ENCODE measurements around the gene CHCHD4. TPM values are rescaled to one million over a fixed set of nuclear protein-coding genes. Genes with fewer than 3 reads are reported as not detected.

The CHCHD4 gene
- total and polyA plus RNA-seq, 2 of the 13 experiments (the other 11 are each of a cell fraction or from before 2014, with no cell fraction given): 15.8 to 24.1 TPM

- no peak for TF ChIP-seq ZNF609 (CRISPR knock-in tag; IDR thresholded peaks at IDR 0.05; ENCODE audit: borderline replicate concordance)
- no peak for TF ChIP-seq ZBTB43 (CRISPR knock-in tag; conservative IDR thresholded peaks at IDR 0.05)
- no peak for TF ChIP-seq BATF2 (CRISPR knock-in tag; IDR thresholded peaks at IDR 0.05)
- no peak; the same call in 1 of the 2 replicates for TF ChIP-seq NCOA2 (CRISPR knock-in tag; IDR thresholded peaks at IDR 0.05)
- TF ChIP-seq NCOR1 (IDR thresholded peaks at IDR 0.05; ENCODE audit: borderline replicate concordance, low read length): no peak
- TF ChIP-seq MAX (IDR thresholded peaks at IDR 0.05): peak; percentile 87
- TF ChIP-seq GMEB1 (CRISPR knock-in tag; IDR thresholded peaks at IDR 0.05; ENCODE audit: borderline replicate concordance): no peak
- no peak for TF ChIP-seq CAMTA2 (CRISPR knock-in tag; IDR thresholded peaks at IDR 0.05; ENCODE audit: borderline replicate concordance)
- no peak for TF ChIP-seq ATF7 (IDR thresholded peaks at IDR 0.05)
- TF ChIP-seq ATF7 (CRISPR knock-in tag; IDR thresholded peaks at IDR 0.05): 0 out of 2 replicates have a peak, but pooled peaks have one; percentile 25
- no peak for TF ChIP-seq ELF4 (CRISPR knock-in tag; IDR thresholded peaks at IDR 0.05; ENCODE audit: borderline replicate concordance)
- no peak; the same call in 1 of the 2 replicates for TF ChIP-seq ISL2 (CRISPR knock-in tag; IDR thresholded peaks at IDR 0.05)
- TF ChIP-seq MXD1 (CRISPR knock-in tag; IDR thresholded peaks at IDR 0.05): peak; percentile 75; the same call in 1 of the 2 replicates
- TF ChIP-seq BCL3 (CRISPR knock-in tag; IDR thresholded peaks at IDR 0.05): no peak
- TF ChIP-seq ZBTB20 (CRISPR knock-in tag; IDR thresholded peaks at IDR 0.05; ENCODE audit: borderline replicate concordance, low read depth): peak; percentile 73; the same call in 1 of the 2 replicates
- TF ChIP-seq ZNF883 (CRISPR knock-in tag; IDR thresholded peaks at IDR 0.05; ENCODE audit: not compliant biosample characterization): no peak
- no peak for TF ChIP-seq AGO1 (IDR thresholded peaks at IDR 0.05; ENCODE audit: low read depth, low read length, poor library complexity, severe bottlenecking)
- no peak for TF ChIP-seq CBX5 (CRISPR knock-in tag; IDR thresholded peaks at IDR 0.05; ENCODE audit: borderline replicate concordance)
Measured at GRCh38 chr3:14124223-14124614, 451 bp downstream of the CHCHD4 start (continued).
